Measurements from ENCODE around the gene ACOT4.
"Not testable (repeated sequence)": the region's sequence is repeated elsewhere in the genome, so short reads cannot be mapped to it uniquely, and the experiment has no call there.

ACOT4 gene

DNA sequence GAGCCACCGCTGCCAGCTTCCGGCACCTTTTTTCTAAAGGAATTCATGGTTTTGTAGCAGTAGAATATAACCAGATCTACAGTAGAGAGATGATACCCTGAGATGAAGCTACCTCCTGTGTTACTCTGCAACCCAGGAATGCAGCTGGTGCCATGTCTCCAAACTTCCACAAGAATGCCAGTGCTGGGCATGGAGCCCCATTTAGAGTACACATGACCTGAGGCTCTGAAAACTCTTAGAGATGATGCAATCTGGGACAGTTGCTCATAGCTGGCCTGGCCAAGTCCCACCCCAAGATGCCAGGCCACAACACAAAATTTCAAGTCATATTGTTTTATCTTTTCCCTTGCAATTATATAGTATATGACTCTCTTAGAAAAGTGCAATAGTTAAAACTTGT lies 14.5 kb upstream of the ACOT4 start:
- H3K4me1 ChIP-seq (ENCODE audit: control extremely low read depth in 1 of 4, control insufficient read depth in 4 of 4, insufficient read depth in 4 of 4, low read length in 3 of 4); H3K27ac ChIP-seq (ENCODE audit: insufficient read depth in 1 of 2, low read depth in 1 of 2, low read length in 2 of 2, poor library complexity in 1 of 2, severe bottlenecking in 2 of 2); DNase-seq; H3K4me3 ChIP-seq (ENCODE audit: control insufficient read depth in 1 of 7, extremely low read depth in 1 of 7, insufficient read depth in 4 of 7, low read depth in 2 of 7, low read length in 6 of 7); CTCF ChIA-PET; H3K27me3 ChIP-seq (replicated peaks in 2 of 5; ENCODE audit: control insufficient read depth in 4 of 5, insufficient read depth in 5 of 5, low read length in 4 of 5); POLR2A ChIA-PET; H3K9me3 ChIP-seq (ENCODE audit: control extremely low read depth in 1 of 5, control insufficient read depth in 4 of 5, insufficient read depth in 2 of 5, low read depth in 1 of 5, low read length in 4 of 5): not testable (repeated sequence)
- peaks cover 0 to 18% (median 3%) of the 10 kb centered on the region in 4 experiments for H3K36me3 ChIP-seq (ENCODE audit: control insufficient read depth in 4 of 4, insufficient read depth in 4 of 4, low read length in 3 of 4)
- no CpG with 5 or more reads among the region's 2 CpGs for WGBS (ENCODE audit: insufficient coverage)

DNA sequence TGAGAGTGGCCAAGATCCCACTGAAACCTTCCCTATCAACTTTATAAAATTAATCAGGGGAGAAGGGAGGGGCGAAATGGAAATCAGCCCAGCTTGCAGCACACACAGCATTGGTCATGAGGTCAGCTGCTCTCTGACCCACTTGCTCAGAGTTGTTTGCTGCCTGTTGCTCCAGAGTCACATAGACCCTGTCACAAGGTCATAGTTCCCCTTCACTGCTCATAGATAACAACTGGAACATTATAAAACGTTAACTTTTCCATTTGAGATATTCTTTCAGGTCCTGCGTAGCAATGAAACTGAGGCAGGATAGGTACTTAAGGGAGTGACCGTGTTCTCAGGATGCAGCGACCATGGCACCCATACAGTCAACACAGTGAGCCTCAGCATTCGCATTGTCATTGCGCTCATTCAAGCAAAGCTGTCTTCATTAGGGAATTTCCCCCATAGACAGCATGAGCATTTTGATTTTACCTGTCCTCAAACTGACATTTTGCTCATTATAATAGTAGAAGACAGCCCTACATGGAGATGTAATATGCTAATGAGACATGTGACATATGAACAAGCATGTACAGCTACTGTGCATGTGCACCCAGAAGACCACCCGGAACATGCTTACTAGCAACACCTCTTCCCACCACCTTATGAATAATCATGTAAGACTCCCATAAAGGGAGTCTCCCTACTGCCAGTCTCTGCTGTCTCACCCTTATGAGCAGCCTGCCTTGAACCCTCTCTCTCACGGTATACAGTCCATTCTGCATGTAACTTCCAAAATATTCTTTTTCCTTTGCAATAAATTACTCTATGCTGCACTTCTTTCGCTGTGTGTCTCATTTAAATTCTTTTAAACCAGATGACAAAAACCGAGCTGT lies 9.3 kb upstream of the ACOT4 start:
- H3K36me3 ChIP-seq (ENCODE audit: control insufficient read depth in 4 of 4, insufficient read depth in 4 of 4, low read length in 3 of 4); POLR2A ChIA-PET; H3K4me3 ChIP-seq (ENCODE audit: control insufficient read depth in 1 of 7, extremely low read depth in 1 of 7, insufficient read depth in 4 of 7, low read depth in 2 of 7, low read length in 6 of 7); H3K27ac ChIP-seq (ENCODE audit: insufficient read depth in 1 of 2, low read depth in 1 of 2, low read length in 2 of 2, poor library complexity in 1 of 2, severe bottlenecking in 2 of 2); H3K27me3 ChIP-seq (replicated peaks in 2 of 5; ENCODE audit: control insufficient read depth in 4 of 5, insufficient read depth in 5 of 5, low read length in 4 of 5); H3K9me3 ChIP-seq (ENCODE audit: control extremely low read depth in 1 of 5, control insufficient read depth in 4 of 5, insufficient read depth in 2 of 5, low read depth in 1 of 5, low read length in 4 of 5); DNase-seq; H3K4me1 ChIP-seq (ENCODE audit: control extremely low read depth in 1 of 4, control insufficient read depth in 4 of 4, insufficient read depth in 4 of 4, low read length in 3 of 4); CTCF ChIA-PET: not testable (repeated sequence)
- 98% methylated on average over 4 of the region's 11 CpGs for WGBS (ENCODE audit: insufficient coverage)

DNA sequence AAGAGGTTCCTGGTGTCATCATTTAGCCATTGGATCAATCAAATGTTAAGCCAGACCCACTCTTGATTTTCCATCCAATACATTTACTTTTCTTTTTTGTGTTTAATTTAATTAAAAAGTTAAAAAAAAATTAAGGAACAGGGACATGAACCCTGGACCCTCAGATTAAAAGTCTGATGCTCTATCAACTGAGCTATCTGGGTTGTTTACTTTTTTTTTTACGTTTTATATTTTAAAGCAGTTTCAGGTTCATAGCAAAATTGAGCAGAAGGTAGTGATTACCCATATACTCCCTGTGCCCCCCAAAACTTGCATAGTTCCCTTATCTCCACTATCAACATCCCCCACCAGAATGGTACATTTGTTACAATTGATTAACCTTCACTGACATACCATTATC lies 3.0 kb upstream of the ACOT4 start:
- ChIA-PET POLR2A (interaction anchor here (0.6 kb wide), 1 partner anchor 282 kb away, joined by 3 read pairs; no protein-coding TSS in a partner anchor), CTCF (interaction anchor here (1.5 kb wide), 1 partner anchor 18 kb away, joined by 5 read pairs; no protein-coding TSS in a partner anchor)
- Histone ChIP-seq H3K9me3 (ENCODE audit: control extremely low read depth in 1 of 5, control insufficient read depth in 4 of 5, insufficient read depth in 2 of 5, low read depth in 1 of 5, low read length in 4 of 5) (no peaks in the 10 kb centered on the region), H3K4me1 (ENCODE audit: control extremely low read depth in 1 of 4, control insufficient read depth in 4 of 4, insufficient read depth in 4 of 4, low read length in 3 of 4) (peaks cover 0 to 8% (median 3%) of the 10 kb centered on the region in 4 experiments), H3K4me3 (ENCODE audit: control insufficient read depth in 1 of 7, extremely low read depth in 1 of 7, insufficient read depth in 4 of 7, low read depth in 2 of 7, low read length in 6 of 7) (no peak overlapping the region), H3K36me3 (ENCODE audit: control insufficient read depth in 4 of 4, insufficient read depth in 4 of 4, low read length in 3 of 4) (no peaks in the 10 kb centered on the region), H3K27me3 (replicated peaks in 2 of 5; ENCODE audit: control insufficient read depth in 4 of 5, insufficient read depth in 5 of 5, low read length in 4 of 5) (peaks cover 0 to 2% (median 0%) of the 10 kb centered on the region in 5 experiments), H3K27ac (ENCODE audit: insufficient read depth in 1 of 2, low read depth in 1 of 2, low read length in 2 of 2, poor library complexity in 1 of 2, severe bottlenecking in 2 of 2) (no peak overlapping the region)
- no peak for DNase-seq
- WGBS (ENCODE audit: insufficient coverage), result 100% methylated on average over 1 of the region's 1 CpG

DNA sequence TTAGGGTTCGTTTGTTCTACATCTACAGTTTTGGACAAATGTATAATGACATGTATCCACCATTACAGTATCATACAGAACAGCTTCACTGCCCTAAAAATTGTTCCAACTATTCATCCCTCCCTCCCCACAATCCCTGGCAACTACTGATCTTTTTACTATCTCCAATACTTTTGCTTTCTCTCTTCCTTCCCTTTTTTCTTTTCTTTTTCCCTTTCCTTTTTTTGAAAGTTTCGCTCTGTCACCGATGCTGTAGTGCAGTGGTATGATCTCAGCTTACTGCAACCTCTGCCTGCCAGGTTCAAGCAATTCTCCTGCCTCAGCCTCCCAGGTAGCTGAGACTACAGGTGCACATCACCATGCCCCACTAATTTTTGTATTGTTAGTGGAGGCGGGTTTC lies 2.6 kb upstream of the ACOT4 start:
- H3K4me3 ChIP-seq (ENCODE audit: control insufficient read depth in 1 of 7, extremely low read depth in 1 of 7, insufficient read depth in 4 of 7, low read depth in 2 of 7, low read length in 6 of 7), result no peak overlapping the region
- H3K27me3 ChIP-seq (replicated peaks in 2 of 5; ENCODE audit: control insufficient read depth in 4 of 5, insufficient read depth in 5 of 5, low read length in 4 of 5), result peaks cover 0 to 2% (median 0%) of the 10 kb centered on the region in 5 experiments
- H3K9me3 ChIP-seq (ENCODE audit: control extremely low read depth in 1 of 5, control insufficient read depth in 4 of 5, insufficient read depth in 2 of 5, low read depth in 1 of 5, low read length in 4 of 5), result no peaks in the 10 kb centered on the region
- CTCF ChIA-PET, result interaction anchor here (1.2 to 1.5 kb wide), 3 partner anchors 19 to 40 kb away, joined by 3 to 5 read pairs (median 3); no protein-coding TSS in a partner anchor
- 100% methylated on average over 2 of the region's 4 CpGs for whole genome bisulfite sequencing (ENCODE audit: insufficient coverage)
- no peaks in the 10 kb centered on the region for H3K36me3 ChIP-seq (ENCODE audit: control insufficient read depth in 4 of 4, insufficient read depth in 4 of 4, low read length in 3 of 4)
- POLR2A ChIA-PET, result interaction anchor here (0.6 kb wide), 1 partner anchor 283 kb away, joined by 3 read pairs; no protein-coding TSS in a partner anchor
- H3K27ac ChIP-seq (ENCODE audit: insufficient read depth in 1 of 2, low read depth in 1 of 2, low read length in 2 of 2, poor library complexity in 1 of 2, severe bottlenecking in 2 of 2), result no peak overlapping the region
- H3K4me1 ChIP-seq (ENCODE audit: control extremely low read depth in 1 of 4, control insufficient read depth in 4 of 4, insufficient read depth in 4 of 4, low read length in 3 of 4), result peaks cover 0 to 8% (median 3%) of the 10 kb centered on the region in 4 experiments
- DNase-seq, result no peak

DNA sequence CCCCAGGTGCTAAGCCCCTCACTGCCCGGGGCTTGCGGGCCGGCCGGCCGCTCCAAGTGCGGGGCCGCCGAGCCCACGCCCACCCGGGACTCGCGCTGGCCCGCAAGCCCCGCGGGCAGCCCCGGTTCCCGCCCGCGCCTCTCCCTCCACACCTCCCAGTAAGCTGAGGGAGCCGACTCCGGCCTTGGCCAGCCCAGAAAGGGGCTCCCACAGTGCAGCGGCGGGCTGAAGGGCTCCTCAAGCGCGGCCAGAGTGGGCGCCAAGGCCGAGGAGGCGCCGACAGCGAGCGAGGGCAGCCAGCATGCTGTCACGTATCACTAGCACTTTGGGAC lies 1.0 kb upstream of the ACOT4 start:
- H3K9me3 ChIP-seq (ENCODE audit: control extremely low read depth in 1 of 5, control insufficient read depth in 4 of 5, insufficient read depth in 2 of 5, low read depth in 1 of 5, low read length in 4 of 5); H3K27ac ChIP-seq (ENCODE audit: insufficient read depth in 1 of 2, low read depth in 1 of 2, low read length in 2 of 2, poor library complexity in 1 of 2, severe bottlenecking in 2 of 2); H3K4me3 ChIP-seq (ENCODE audit: control insufficient read depth in 1 of 7, extremely low read depth in 1 of 7, insufficient read depth in 4 of 7, low read depth in 2 of 7, low read length in 6 of 7); DNase-seq; POLR2A ChIA-PET; H3K4me1 ChIP-seq (ENCODE audit: control extremely low read depth in 1 of 4, control insufficient read depth in 4 of 4, insufficient read depth in 4 of 4, low read length in 3 of 4); H3K27me3 ChIP-seq (replicated peaks in 2 of 5; ENCODE audit: control insufficient read depth in 4 of 5, insufficient read depth in 5 of 5, low read length in 4 of 5); H3K36me3 ChIP-seq (ENCODE audit: control insufficient read depth in 4 of 4, insufficient read depth in 4 of 4, low read length in 3 of 4): not testable (repeated sequence)
- CTCF ChIA-PET, result interaction anchor here (1.3 kb wide), 1 partner anchor 43 kb away, joined by 3 read pairs; no protein-coding TSS in a partner anchor
- WGBS (ENCODE audit: insufficient coverage), result 90% methylated on average over 15 of the region's 32 CpGs

DNA sequence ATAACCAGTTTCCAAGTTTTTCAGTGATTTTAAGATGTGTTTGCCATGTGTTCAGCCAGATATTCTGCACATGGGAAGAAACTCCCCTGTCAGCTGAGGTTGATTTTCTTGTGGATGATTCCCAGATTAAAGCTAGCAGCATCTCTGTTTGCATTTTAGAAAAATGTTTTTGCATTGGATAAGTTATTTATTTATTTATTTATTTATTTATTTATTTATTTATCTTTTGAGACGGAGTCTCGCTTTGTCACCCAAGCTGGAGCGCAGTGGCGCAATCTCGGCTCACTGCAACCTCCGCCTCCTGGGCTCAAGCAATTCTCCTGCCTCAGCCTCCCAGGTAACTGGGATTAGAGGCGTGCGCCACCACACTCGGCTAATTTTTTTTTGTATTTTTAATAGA lies 2.8 kb downstream of the ACOT4 start:
- peaks cover 0 to 2% (median 0%) of the 10 kb centered on the region in 5 experiments for H3K27me3 ChIP-seq (replicated peaks in 2 of 5; ENCODE audit: control insufficient read depth in 4 of 5, insufficient read depth in 5 of 5, low read length in 4 of 5)
- no peak for DNase-seq
- H3K27ac ChIP-seq (ENCODE audit: insufficient read depth in 1 of 2, low read depth in 1 of 2, low read length in 2 of 2, poor library complexity in 1 of 2, severe bottlenecking in 2 of 2), result no peak overlapping the region
- H3K9me3 ChIP-seq (ENCODE audit: control extremely low read depth in 1 of 5, control insufficient read depth in 4 of 5, insufficient read depth in 2 of 5, low read depth in 1 of 5, low read length in 4 of 5), result no peaks in the 10 kb centered on the region
- no peak overlapping the region for H3K4me3 ChIP-seq (ENCODE audit: control insufficient read depth in 1 of 7, extremely low read depth in 1 of 7, insufficient read depth in 4 of 7, low read depth in 2 of 7, low read length in 6 of 7)
- 91% methylated on average over 6 of the region's 9 CpGs for WGBS (ENCODE audit: insufficient coverage)
- no peaks in the 10 kb centered on the region for H3K36me3 ChIP-seq (ENCODE audit: control insufficient read depth in 4 of 4, insufficient read depth in 4 of 4, low read length in 3 of 4)
- POLR2A ChIA-PET, result no interaction called here
- CTCF ChIA-PET, result no interaction called here
- H3K4me1 ChIP-seq (ENCODE audit: control extremely low read depth in 1 of 4, control insufficient read depth in 4 of 4, insufficient read depth in 4 of 4, low read length in 3 of 4), result peaks cover 0 to 8% (median 3%) of the 10 kb centered on the region in 4 experiments

DNA sequence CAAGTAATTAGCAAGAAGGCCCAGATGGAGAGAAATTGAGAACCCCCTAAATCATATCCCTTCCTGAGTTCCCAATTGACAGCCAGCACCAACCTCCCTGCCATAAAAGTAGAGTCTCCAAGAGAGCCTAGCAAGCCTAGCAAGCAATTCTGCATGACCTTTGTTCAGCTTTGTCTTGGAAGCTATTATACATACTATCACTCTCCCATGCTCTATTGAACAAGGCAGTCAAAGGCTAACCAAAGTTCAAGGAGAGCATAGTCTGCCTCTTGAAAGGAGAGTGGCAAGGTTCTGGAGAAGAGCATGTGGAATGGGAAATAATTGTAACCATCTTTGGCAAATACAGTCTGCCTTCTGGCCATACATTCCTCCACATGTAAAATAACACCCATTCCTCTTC lies 7.8 kb downstream of the ACOT4 start:
- ChIA-PET CTCF (interaction anchor here (1.5 kb wide), 1 partner anchor 13 kb away, joined by 3 read pairs; no protein-coding TSS in a partner anchor), POLR2A (interaction anchor here (0.6 kb wide), 1 partner anchor 78 kb away, joined by 5 read pairs; no protein-coding TSS in a partner anchor)
- no peak overlapping the region for H3K27ac ChIP-seq (ENCODE audit: insufficient read depth in 1 of 2, low read depth in 1 of 2, low read length in 2 of 2, poor library complexity in 1 of 2, severe bottlenecking in 2 of 2)

More for the DNA sequence above, 7.8 kb downstream of the ACOT4 start:
- no peaks in the 10 kb centered on the region for H3K9me3 ChIP-seq (ENCODE audit: control extremely low read depth in 1 of 5, control insufficient read depth in 4 of 5, insufficient read depth in 2 of 5, low read depth in 1 of 5, low read length in 4 of 5)
- no peak for DNase-seq
- H3K27me3 ChIP-seq (replicated peaks in 2 of 5; ENCODE audit: control insufficient read depth in 4 of 5, insufficient read depth in 5 of 5, low read length in 4 of 5), result no peaks in the 10 kb centered on the region
- no peak overlapping the region for H3K4me3 ChIP-seq (ENCODE audit: control insufficient read depth in 1 of 7, extremely low read depth in 1 of 7, insufficient read depth in 4 of 7, low read depth in 2 of 7, low read length in 6 of 7)
- H3K4me1 ChIP-seq (ENCODE audit: control extremely low read depth in 1 of 4, control insufficient read depth in 4 of 4, insufficient read depth in 4 of 4, low read length in 3 of 4), result peaks cover 0 to 4% (median 0%) of the 10 kb centered on the region in 4 experiments
- H3K36me3 ChIP-seq (ENCODE audit: control insufficient read depth in 4 of 4, insufficient read depth in 4 of 4, low read length in 3 of 4), result no peaks in the 10 kb centered on the region
